Adrenal gland (tissue), 12 donors: ENCODE measurements around the gene FBXW7. TPM values are rescaled to one million over a fixed set of nuclear protein-coding genes. Genes with fewer than 3 reads are reported as not detected.

Experiments used
- DNase-seq, 7 donors: peaks; one replicate each; pipeline ENCODE4 v3.0.0-alpha.2; 2019 to 2020
- H3K27ac ChIP-seq, 5 donors: fragments of 200-600 bp; sonication (generic) in 4 of 5; 1 replicate in 3 of 5; 2 replicates in 2 of 5; pipeline versions ENCODE4 v1.5.1 to v1.8.0; 2016 to 2020; ENCODE audit warnings: mild to moderate bottlenecking in 1 of 5
- H3K27me3 ChIP-seq: fragments of 200-600 bp; 2 replicates; pipeline ENCODE4 v1.8.0; 2021
- H3K36me3 ChIP-seq, 2 donors: fragments of 200-600 bp; replicated peaks in 1 of 2; 1 replicate in 1 of 2; 2 replicates in 1 of 2; pipeline versions ENCODE4 v1.5.1 to v1.8.0; 2018 to 2022
- H3K4me1 ChIP-seq, 2 donors: fragments of 200-600 bp; replicated peaks in 1 of 2; 1 replicate in 1 of 2; 2 replicates in 1 of 2; pipeline versions ENCODE4 v1.5.1 to v1.8.0; 2018 to 2021
- H3K4me3 ChIP-seq, 4 donors: fragments of 200-600 bp; sonication (generic) in 3 of 4; one replicate each; pipeline ENCODE4 v1.5.1; 2016 to 2018
- H3K9me3 ChIP-seq, 3 donors: fragments of 200-600 bp; sonication (generic) in 1 of 3; replicated peaks in 1 of 3; 1 replicate in 2 of 3; 2 replicates in 1 of 3; pipeline versions ENCODE4 v1.5.1 to v1.8.0; 2016 to 2021
- POLR2A ChIP-seq, 2 donors: fragments of 450-650 bp; IDR thresholded peaks; one replicate each; pipeline ENCODE4 v1.6.1; 2017; ENCODE audit warnings: antibody characterized with exemption in 2 of 2, mild to moderate bottlenecking in 2 of 2, moderate library complexity in 1 of 2
- WGBS, 4 donors: extraction: QIAGEN DNeasy Blood & Tissue Kit in 2 of 4; methylation state at CpG; one replicate each; pipeline versions ENCODE4 v1.1.5 to v1.1.7; 2013 to 2017; 5-methylcytosine and 5-hydroxymethylcytosine counted together
- intact Hi-C, 2 donors: fragments of 100-400 bp; cut with DNase I; formaldehyde crosslinking; loops; one replicate each; pipeline versions ENCODE4 v1.14.1 to v1.15.0; 2022 to 2023
- polyA plus RNA-seq, 3 donors: library from polyadenylated mRNA; stranded (reverse); fragments of 200-250 nt in 2 of 3; fragments of 350-450 nt in 1 of 3; fragmentation: Illumina TruSeq in 1 of 3; extraction: RNeasy Lipid Tissue Mini Kit (QIAGEN cat#74804) in 1 of 3; gene quantifications; one replicate each; pipeline ENCODE4 v1.2.3, GENCODE V29; 2013 to 2014
- total RNA-seq, 9 donors: library from RNA; depleted of rRNA in 4 of 9; stranded (reverse); fragments of >200 nt in 4 of 9; fragments of 120-200 nt in 1 of 9; fragmentation: NEBNext Ultra II Directional in 1 of 9; extraction: Animal tissue kit (Norgen Biotek cat#: 25700) in 1 of 9; gene quantifications; one replicate each; pipeline versions ENCODE4 v1.1.0 to v1.2.4, GENCODE V29; 2013 to 2023
- TF ChIP-seq, protein P1 (sequence below), 6 experiments: fragments of 450-650 bp in 4 of 6; fragments of 200-600 bp in 2 of 6; sonication (generic) in 1 of 6; IDR thresholded peaks; 1 replicate in 5 of 6; 2 replicates in 1 of 6; pipeline versions ENCODE4 v1.5.1 to v1.8.0; 2016 to 2021; ENCODE audit warnings: antibody characterized with exemption in 6 of 6, mild to moderate bottlenecking in 2 of 6, moderate library complexity in 1 of 6
- donor health status: healthy with polysubstance abuse.
- donor health status: Bipolar disorder and iron deficiency.
- donor health status: DM: yes; HTN: yes; CAD: no.
- donor health status: DM: no; HTN: no; CAD: no.
- donor health status: DM: no; HTN: no; CAD: no.
- donor health status: DM: yes; HTN: yes; CAD: no.

FBXW7 gene
- total and polyA plus RNA-seq, 12 donors = 17.6 to 55.5 (median 30.9) TPM

DNA sequence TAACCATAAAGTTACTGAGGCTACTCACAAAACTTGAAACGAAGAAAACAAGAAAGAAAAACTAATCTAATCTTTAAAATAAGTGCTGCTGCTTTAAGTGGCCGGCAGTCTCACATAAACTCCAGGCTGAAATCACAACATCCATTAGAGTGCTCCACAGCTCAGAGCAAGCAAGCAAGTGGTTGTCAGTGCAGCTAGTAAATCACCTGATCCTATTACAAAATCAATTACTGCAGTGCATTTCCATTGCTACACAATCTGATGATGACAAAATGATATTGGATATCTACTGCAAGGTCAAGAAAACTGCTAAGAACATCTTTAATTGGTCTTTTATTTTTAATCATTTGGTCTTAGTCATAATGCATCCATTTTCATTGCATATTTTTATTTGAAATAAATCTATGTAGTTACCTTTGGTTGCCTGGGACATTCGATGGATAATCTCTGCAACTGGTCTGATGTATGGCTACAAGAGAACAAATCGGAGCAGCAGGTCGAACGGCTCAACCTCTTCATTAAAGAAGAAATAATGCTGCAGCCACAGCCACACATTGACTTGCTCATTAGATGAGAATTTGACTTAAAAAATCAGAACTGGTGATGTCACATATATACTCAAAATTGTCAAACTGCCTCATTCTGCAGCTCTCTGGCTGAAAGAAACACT lies 87.7 kb downstream of the FBXW7 start:
- Histone ChIP-seq H3K4me1 (peaks cover 0 to 6% of the 10 kb centered on the region in 2 donors), H3K36me3 (no peaks in the 10 kb centered on the region), H3K27ac (no peak overlapping the region), H3K9me3 (no peaks in the 10 kb centered on the region), H3K27me3 (no peaks in the 10 kb centered on the region), H3K4me3 (no peak overlapping the region)
- intact Hi-C loops = no loop called here
- DNase-seq = peak in 1 of 7 donors; percentile 30
- WGBS, 4 donors = 87 to 91% (median 88%) methylated on average over 6 of the region's 6 CpGs
- no peak for TF ChIP-seq POLR2A (IDR thresholded peaks at IDR 0.05)
- TF ChIP-seq, protein P1, sequence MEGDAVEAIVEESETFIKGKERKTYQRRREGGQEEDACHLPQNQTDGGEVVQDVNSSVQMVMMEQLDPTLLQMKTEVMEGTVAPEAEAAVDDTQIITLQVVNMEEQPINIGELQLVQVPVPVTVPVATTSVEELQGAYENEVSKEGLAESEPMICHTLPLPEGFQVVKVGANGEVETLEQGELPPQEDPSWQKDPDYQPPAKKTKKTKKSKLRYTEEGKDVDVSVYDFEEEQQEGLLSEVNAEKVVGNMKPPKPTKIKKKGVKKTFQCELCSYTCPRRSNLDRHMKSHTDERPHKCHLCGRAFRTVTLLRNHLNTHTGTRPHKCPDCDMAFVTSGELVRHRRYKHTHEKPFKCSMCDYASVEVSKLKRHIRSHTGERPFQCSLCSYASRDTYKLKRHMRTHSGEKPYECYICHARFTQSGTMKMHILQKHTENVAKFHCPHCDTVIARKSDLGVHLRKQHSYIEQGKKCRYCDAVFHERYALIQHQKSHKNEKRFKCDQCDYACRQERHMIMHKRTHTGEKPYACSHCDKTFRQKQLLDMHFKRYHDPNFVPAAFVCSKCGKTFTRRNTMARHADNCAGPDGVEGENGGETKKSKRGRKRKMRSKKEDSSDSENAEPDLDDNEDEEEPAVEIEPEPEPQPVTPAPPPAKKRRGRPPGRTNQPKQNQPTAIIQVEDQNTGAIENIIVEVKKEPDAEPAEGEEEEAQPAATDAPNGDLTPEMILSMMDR (IDR thresholded peaks at IDR 0.05) = no peak

DNA sequence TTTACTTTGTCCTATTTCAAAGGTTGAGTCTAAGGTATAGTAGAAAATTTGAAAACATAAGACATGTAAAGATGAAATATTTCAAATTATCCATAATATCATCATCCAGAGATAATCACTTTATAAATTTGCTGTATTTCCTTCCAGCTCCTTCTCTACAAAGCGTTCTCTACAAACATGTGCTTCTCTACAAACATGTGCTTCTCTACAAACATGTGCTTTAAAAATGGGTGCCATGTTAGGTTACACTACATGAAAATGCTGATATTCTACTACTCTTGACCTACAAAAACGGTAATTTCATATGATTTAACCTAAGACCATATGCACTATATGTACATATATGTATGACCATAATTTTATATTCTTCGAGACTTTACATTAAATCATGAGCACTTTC lies 92.0 kb downstream of the FBXW7 start:
- no peaks in the 10 kb centered on the region for H3K27me3 ChIP-seq
- TF ChIP-seq POLR2A (IDR thresholded peaks at IDR 0.05) = no peak
- TF ChIP-seq, protein P1 (IDR thresholded peaks at IDR 0.05) = no peak
- no peak overlapping the region for H3K27ac ChIP-seq
- DNase-seq = no peak
- intact Hi-C loops = no loop called here
- peaks cover 0 to 6% of the 10 kb centered on the region in 2 donors for H3K4me1 ChIP-seq
- H3K36me3 ChIP-seq = no peaks in the 10 kb centered on the region
- 92 to 97% (median 96%) methylated on average over 3 of the region's 3 CpGs for WGBS, 4 donors
- no peak overlapping the region for H3K4me3 ChIP-seq
- H3K9me3 ChIP-seq = no peaks in the 10 kb centered on the region

DNA sequence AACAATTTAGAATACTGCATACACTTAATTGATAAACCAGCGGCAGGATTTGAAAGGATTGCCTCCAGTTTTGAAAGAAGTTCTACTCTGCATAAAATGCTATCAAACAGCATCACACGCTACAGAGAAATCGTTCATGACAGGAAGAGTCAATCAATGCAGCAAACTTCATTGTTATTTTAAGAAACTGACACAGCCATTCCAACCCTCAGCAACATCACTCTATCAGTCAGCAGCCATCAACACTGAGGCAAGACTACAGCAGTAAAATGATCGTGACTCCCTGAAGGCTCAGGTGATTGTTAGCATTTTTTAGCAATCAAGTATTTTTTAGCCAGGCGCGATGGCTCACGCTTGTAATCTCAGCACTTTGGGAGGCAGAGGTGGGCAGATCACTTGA lies 98.3 kb downstream of the FBXW7 start:
- Histone ChIP-seq H3K36me3 (no peaks in the 10 kb centered on the region), H3K9me3 (no peaks in the 10 kb centered on the region), H3K4me3 (no peak overlapping the region), H3K27ac (no peak overlapping the region), H3K27me3 (no peaks in the 10 kb centered on the region), H3K4me1 (no peaks in the 10 kb centered on the region)
- TF ChIP-seq, protein P1 (IDR thresholded peaks at IDR 0.05) = no peak
- no peak for TF ChIP-seq POLR2A (IDR thresholded peaks at IDR 0.05)
- intact Hi-C loops = no loop called here
- 93 to 98% (median 96%) methylated on average over 7 of the region's 7 CpGs for WGBS, 4 donors
- no peak for DNase-seq

DNA sequence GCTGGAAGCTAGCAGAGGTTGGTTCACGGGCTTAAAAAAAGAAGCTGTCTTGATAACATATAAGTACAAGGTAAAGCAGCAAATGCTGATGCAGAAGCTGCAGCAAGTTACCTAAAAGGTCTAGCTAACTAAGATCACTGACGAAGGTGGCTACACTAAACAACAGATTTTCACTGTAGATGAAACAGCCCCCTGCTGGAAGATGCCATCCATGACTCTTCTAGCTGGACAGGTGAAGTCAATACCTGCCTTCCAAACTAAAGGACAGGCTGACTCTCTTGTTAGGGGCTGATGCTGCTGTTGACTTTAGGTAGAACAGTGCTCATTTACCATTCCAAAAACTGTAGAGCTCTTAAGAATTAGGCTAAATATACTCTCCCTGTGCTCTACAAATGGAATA lies 99.5 kb downstream of the FBXW7 start:
- H3K27me3 ChIP-seq = no peaks in the 10 kb centered on the region
- TF ChIP-seq, protein P1 (IDR thresholded peaks at IDR 0.05) = no peak
- no peak for TF ChIP-seq POLR2A (IDR thresholded peaks at IDR 0.05)
- no peak overlapping the region for H3K27ac ChIP-seq
- H3K4me3 ChIP-seq = no peak overlapping the region
- no peak for DNase-seq
- H3K4me1 ChIP-seq = no peaks in the 10 kb centered on the region
- whole genome bisulfite sequencing, 4 donors = 94 to 98% (median 97%) methylated on average over 2 of the region's 2 CpGs
- intact Hi-C loops = no loop called here
- H3K36me3 ChIP-seq = no peaks in the 10 kb centered on the region
- H3K9me3 ChIP-seq = no peaks in the 10 kb centered on the region
